Suprapubic skin (tissue), 4 donors: ENCODE measurements around the gene WDR7. TPM values are rescaled to one million over a fixed set of nuclear protein-coding genes. Genes with fewer than 3 reads are reported as not detected.
A peak's percentile ranks its signal among the peaks of the same experiment; 100 is the strongest.

Experiments used
- DNase-seq, 2 donors: peaks; one replicate each; pipeline ENCODE4 v3.0.0-alpha.2; 2019; ENCODE audit warnings: low spot score in 2 of 2
- H3K27ac ChIP-seq: fragments of 200-600 bp; sonication (generic); one replicate; pipeline ENCODE4 v1.5.1; 2019
- H3K27me3 ChIP-seq: fragments of 200-600 bp; sonication (generic); one replicate; pipeline ENCODE4 v1.5.1; 2019
- H3K36me3 ChIP-seq: fragments of 200-600 bp; sonication (generic); one replicate; pipeline ENCODE4 v1.5.1; 2019
- H3K4me1 ChIP-seq: fragments of 200-600 bp; sonication (generic); one replicate; pipeline ENCODE4 v1.5.1; 2019
- H3K4me3 ChIP-seq: fragments of 200-600 bp; sonication (generic); one replicate; pipeline ENCODE4 v1.5.1; 2019; ENCODE audit warnings: mild to moderate bottlenecking
- H3K9me3 ChIP-seq: fragments of 200-600 bp; sonication (generic); one replicate; pipeline ENCODE4 v1.5.1; 2019
- CTCF ChIP-seq, 2 donors: fragments of 200-600 bp in 1 of 2; fragments of 450-650 bp in 1 of 2; sonication (generic) in 1 of 2; IDR thresholded peaks; one replicate each; pipeline ENCODE4 v1.5.1; 2016 to 2019; ENCODE audit warnings: antibody characterized with exemption in 2 of 2, mild to moderate bottlenecking in 1 of 2, moderate library complexity in 1 of 2
- EP300 ChIP-seq: sonication (generic); formaldehyde crosslinking; IDR thresholded peaks from one replicate; pipeline ENCODE4 v1.6.1; 2017; ENCODE audit warnings: antibody characterized with exemption
- POLR2A ChIP-seq, 2 donors: fragments of 450-650 bp; IDR thresholded peaks; one replicate each; pipeline ENCODE4 v1.6.1; 2017; ENCODE audit warnings: antibody characterized with exemption in 2 of 2, mild to moderate bottlenecking in 2 of 2, moderate library complexity in 2 of 2
- POLR2AphosphoS5 ChIP-seq, 3 donors: sonication (generic); formaldehyde crosslinking; IDR thresholded peaks; one replicate each; pipeline ENCODE4 v1.6.1; 2017; ENCODE audit warnings: antibody characterized with exemption in 3 of 3
- WGBS: methylation state at CpG from one replicate; pipeline ENCODE4 v1.1.5; 2018; 5-methylcytosine and 5-hydroxymethylcytosine counted together
- total RNA-seq, 4 donors: library from RNA; depleted of rRNA; stranded (reverse); fragments of >200 nt; gene quantifications; one replicate each; pipeline ENCODE4 v1.1.0, GENCODE V29; 2016

WDR7 gene
- total RNA-seq, 4 donors from 2014 or later, result 14.4 to 29.2 (median 20.2) TPM

DNA sequence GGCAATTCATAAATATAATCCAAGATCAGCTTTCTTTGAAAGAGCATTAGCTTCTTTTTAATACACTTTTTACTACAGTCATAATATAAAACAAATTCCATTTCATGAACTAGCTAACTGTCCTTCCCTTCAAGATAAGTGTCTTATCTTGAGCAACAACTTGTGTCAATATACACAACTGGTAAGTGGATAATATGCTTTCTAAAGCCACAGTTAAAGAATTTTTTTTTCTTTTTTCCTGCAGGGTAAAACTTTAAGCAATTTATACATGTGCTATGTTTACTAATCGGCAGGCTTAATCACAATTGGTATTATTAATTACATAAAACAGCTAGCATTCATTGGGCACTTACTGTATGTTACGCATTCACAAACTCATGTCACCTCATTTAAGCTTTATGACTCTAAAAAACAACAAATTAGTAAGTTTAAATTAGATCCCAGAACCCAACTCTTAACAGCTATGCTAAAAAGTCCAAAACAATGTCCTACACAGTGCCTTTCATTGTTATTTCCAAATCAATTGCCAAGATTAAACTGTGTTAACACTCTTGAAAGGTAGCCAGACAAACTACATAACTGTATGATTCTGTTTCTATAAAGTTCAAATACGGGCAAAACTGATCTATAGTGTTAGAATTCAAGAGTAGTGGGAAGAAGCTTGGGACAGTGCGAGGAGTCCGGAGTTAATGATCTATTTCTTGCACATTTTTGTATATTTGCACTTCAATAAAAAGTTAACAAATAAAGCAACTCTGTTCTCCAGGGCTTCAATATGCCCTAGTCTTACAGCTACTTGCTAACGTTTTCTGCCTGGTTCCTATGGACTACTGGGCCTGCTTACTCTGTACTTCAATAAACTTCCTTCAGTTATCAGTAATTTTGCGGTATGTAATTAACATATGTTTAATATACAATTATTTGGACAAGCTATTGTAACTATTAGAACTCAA is 18.8 kb upstream of the WDR7 start:
- H3K27me3 ChIP-seq, result no peaks in the 10 kb centered on the region
- H3K36me3 ChIP-seq, result no peaks in the 10 kb centered on the region
- no peak overlapping the region for H3K27ac ChIP-seq
- no peak overlapping the region for H3K4me3 ChIP-seq
- H3K4me1 ChIP-seq, result peaks cover 29% of the 10 kb centered on the region
- H3K9me3 ChIP-seq, result no peaks in the 10 kb centered on the region
- no peak for TF ChIP-seq POLR2A (IDR thresholded peaks at IDR 0.05)
- TF ChIP-seq POLR2AphosphoS5 (IDR thresholded peaks at IDR 0.05), result no peak
- TF ChIP-seq EP300, result no peak
- no peak for TF ChIP-seq CTCF (IDR thresholded peaks at IDR 0.05)
- no peak for DNase-seq
- 89% methylated on average over 7 of the region's 7 CpGs for WGBS

DNA sequence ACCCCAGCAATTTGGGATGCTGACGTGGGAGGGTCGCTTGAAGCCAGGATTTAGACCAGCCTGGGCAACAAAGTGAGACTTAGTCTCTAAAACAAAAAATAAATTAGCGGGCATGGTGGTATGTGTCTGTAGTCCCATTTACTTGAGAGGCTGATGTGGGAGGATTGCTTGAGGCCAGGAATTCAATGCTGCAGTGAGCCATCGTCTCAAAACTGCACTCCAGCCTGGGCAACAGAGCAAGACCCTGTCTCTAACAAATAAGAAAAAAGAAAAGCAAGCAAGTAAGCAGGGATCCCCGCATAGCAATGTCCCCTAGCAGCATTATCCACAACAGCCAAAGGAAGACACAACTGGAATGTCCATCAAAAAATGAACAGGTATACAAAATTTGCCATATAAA is 16.2 kb upstream of the WDR7 start:
- TF ChIP-seq EP300, result no peak
- no peak for TF ChIP-seq POLR2A (IDR thresholded peaks at IDR 0.05)
- no peak for TF ChIP-seq POLR2AphosphoS5 (IDR thresholded peaks at IDR 0.05)
- no peak for TF ChIP-seq CTCF (IDR thresholded peaks at IDR 0.05)
- Histone ChIP-seq H3K36me3 (no peaks in the 10 kb centered on the region), H3K27me3 (no peaks in the 10 kb centered on the region), H3K9me3 (no peaks in the 10 kb centered on the region), H3K4me3 (no peak overlapping the region), H3K4me1 (peaks cover 34% of the 10 kb centered on the region), H3K27ac (no peak overlapping the region)
- no peak for DNase-seq
- WGBS, result 84% methylated on average over 5 of the region's 5 CpGs

GRCh38 chr18:56637176-56637575 is 14.0 kb upstream of the WDR7 start:
- DNase-seq, result no peak
- Histone ChIP-seq H3K27ac (peak overlapping the region; percentile 97), H3K4me3 (peak overlapping the region; percentile 85), H3K4me1 (peaks cover 31% of the 10 kb centered on the region), H3K27me3 (no peaks in the 10 kb centered on the region), H3K9me3 (no peaks in the 10 kb centered on the region), H3K36me3 (no peaks in the 10 kb centered on the region)
- TF ChIP-seq CTCF (IDR thresholded peaks at IDR 0.05) (no peak), POLR2AphosphoS5 (IDR thresholded peaks at IDR 0.05) (no peak), POLR2A (IDR thresholded peaks at IDR 0.05) (no peak), EP300 (no peak)
- 9% methylated on average over 8 of the region's 8 CpGs for WGBS

DNA sequence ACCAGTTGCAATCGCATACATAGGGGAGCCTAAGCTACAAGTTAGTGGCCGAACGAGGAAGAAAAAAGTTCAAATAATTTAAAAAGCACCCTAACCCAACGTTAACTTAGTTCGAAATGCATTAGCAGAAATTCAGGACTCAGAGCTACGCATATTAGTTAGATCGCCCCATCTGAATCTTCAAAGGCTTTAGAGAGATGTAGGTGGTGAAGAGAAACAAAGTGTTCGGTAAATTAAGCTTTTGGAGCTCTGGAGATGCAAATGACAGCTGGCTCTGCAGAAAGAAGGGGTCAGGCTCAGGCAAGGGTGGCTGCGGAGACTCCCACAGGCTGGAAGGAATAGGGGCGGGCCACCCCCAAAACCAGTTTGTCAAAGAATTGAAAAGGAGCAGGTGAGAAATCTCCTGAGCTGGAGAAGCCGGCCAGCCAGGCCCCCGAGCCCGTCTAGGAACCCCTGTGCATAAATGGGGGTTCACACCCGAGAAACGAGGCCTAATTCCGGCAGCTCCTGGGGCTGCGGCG is 13.4 kb upstream of the WDR7 start:
- under 1% methylated on average over 18 of the region's 18 CpGs for WGBS
- Histone ChIP-seq H3K4me1 (peaks cover 31% of the 10 kb centered on the region), H3K27ac (peak overlapping the region; percentile 97), H3K36me3 (no peaks in the 10 kb centered on the region), H3K9me3 (no peaks in the 10 kb centered on the region), H3K4me3 (peak overlapping the region; percentile 85), H3K27me3 (no peaks in the 10 kb centered on the region)
- peak in 1 of 2 donors; percentile 73 for DNase-seq
- TF ChIP-seq POLR2AphosphoS5 (IDR thresholded peaks at IDR 0.05) (no peak), EP300 (no peak), POLR2A (IDR thresholded peaks at IDR 0.05) (no peak), CTCF (IDR thresholded peaks at IDR 0.05) (no peak)
